NCI-H2029 (cell line): ENCODE measurements around the gene OGFOD3.
"Not testable (repeated sequence)": the region's sequence is repeated elsewhere in the genome, so short reads cannot be mapped to it uniquely, and the experiment has no call there.

ENCODE experiments used
- DNase-seq: peaks from one replicate; lab custom pipeline; 2025; lab: John Stamatoyannopoulos, UW

Gene OGFOD3

GRCh38 chr17:82386881-82387704 is 31.3 kb downstream of the OGFOD3 start:
- DNase-seq: no peak

- DNase-seq: no peak
Measured at GRCh38 chr17:82386255-82386831, 32.0 kb downstream of the OGFOD3 start.

DNA sequence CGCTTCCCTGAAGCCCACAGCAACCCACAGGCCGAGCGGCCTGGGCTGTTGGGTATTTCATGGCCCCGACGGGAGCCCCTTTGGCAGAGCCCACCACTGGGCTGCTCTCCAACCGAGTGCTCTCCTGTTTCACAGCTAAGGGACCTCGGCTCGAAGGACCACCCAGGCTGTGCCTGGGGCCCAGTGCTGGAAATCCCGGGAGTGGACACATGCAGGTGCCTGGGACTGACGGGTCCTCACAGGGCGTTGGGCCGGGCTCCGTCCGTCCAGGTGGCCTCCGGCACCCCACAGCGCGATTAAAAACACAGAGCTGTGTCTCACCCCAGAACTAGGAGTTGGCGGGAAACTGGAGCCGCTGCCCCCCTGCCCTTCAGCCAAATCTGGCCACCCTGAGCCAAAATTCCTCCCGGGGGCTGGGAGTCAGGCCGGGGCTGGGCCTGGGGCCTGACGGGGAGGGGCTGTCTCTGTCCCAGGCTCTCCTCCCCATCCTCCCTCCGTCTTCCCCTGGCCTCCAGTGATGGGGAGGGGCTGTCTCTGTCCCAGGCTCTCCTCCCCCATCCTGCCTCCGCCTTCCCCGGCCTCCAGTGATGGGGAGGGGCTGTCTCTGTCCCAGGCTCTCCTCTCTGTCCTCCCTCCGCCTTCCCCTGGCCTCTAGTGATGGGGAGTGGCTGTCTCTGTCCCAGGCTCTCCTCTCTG is 32.7 kb downstream of the OGFOD3 start:
- DNase-seq: no peak

- peak; percentile 57 for DNase-seq
Measured at GRCh38 chr17:82384730-82385481, 33.5 kb downstream of the OGFOD3 start.

- no peak for DNase-seq
Measured at GRCh38 chr17:82384051-82384729, 34.2 kb downstream of the OGFOD3 start.

- DNase-seq: no peak
Measured at GRCh38 chr17:82383411-82383810, 35.0 kb downstream of the OGFOD3 start.

GRCh38 chr17:82382933-82383255 is 35.5 kb downstream of the OGFOD3 start:
- DNase-seq: no peak

DNA sequence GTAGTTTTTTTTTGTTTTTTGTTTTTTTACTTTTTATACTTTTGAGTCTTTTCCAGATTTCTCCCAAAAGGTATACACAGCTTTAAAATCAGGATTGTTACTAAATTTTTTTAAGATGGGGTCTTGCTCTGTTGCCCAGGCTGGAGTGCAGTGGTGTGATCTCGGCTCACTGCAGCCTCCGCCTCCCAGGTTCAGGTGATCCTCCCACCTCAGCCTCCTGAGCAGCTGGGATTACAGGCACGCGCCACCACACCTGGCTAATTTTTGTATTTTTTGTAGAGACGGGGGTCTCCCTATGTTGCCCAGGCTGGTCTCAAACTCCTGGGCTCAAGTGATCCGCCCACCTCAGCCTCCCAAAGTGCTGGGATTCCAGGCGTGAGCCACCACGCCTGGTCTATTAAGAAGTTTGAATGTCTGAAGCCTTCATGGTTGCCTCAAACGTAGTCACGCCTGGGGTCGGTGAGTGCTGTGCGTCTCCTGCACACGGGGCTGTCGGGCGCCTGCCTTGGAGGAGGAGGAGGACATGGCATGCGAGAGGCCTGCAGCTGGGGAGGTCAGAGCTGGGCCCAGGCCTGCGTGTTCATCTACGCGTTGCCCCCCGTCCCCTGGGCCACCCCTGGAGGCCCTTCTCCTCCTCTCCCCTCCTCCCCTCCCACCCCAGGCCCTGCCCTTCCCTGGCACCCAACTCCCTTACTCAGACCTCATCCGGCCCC is 36.0 kb downstream of the OGFOD3 start:
- not testable (repeated sequence) for DNase-seq

GRCh38 chr17:82381703-82382009 is 36.7 kb downstream of the OGFOD3 start:
- DNase-seq: not testable (repeated sequence)

DNA sequence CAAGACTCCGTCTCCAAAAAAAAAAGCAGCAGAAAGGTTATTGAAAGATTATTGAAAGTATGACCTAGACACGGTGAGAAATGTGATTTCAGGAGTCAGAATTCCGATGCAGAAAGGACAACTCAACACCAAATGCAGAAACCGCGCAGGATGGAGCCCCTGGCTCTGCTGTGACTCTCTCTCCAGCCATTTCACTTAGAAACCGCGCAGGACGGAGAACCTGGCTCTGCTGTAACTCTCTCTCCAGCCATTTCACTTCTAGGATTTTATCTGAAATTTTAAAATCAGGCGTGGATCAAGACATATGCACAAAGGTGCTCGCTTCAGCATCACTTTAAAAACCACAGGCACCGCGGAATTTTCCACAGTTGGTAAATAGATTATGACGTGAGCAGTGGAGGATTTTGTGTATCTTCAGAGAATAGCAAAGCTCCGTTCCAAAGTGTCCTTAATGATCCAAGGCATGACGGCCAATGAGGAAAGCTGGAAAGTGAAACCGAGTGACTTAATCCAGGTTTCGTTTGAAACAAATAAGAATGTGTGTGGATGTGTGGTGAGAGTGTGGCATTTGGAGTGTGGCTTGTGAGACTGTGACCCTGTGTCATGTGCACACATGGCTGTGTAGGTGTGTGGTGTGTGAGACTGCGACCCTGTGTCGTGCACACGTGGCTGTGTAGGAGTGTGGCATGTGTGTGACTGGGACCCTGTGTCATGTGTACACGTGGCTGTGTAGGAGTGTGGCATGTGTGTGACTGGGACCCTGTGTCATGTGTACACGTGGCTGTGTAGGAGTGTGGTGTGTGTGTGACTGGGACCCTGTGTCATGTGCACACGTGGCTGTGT is 37.3 kb downstream of the OGFOD3 start:
- no peak for DNase-seq

DNA sequence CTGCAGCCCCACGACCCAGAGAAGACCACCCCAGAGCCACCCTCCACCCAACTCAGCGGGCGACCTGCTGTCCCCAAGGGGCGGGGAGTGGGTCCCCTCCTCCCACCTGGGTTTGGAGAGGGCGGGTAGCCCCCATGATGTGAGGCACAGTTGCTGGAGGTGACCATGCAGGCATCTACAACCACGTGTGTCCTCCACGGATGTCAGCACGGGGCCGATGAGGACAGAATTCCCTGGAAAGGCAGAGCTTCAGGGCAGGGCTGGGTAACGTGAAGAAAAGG is 39.7 kb downstream of the OGFOD3 start:
- no peak for DNase-seq

DNA sequence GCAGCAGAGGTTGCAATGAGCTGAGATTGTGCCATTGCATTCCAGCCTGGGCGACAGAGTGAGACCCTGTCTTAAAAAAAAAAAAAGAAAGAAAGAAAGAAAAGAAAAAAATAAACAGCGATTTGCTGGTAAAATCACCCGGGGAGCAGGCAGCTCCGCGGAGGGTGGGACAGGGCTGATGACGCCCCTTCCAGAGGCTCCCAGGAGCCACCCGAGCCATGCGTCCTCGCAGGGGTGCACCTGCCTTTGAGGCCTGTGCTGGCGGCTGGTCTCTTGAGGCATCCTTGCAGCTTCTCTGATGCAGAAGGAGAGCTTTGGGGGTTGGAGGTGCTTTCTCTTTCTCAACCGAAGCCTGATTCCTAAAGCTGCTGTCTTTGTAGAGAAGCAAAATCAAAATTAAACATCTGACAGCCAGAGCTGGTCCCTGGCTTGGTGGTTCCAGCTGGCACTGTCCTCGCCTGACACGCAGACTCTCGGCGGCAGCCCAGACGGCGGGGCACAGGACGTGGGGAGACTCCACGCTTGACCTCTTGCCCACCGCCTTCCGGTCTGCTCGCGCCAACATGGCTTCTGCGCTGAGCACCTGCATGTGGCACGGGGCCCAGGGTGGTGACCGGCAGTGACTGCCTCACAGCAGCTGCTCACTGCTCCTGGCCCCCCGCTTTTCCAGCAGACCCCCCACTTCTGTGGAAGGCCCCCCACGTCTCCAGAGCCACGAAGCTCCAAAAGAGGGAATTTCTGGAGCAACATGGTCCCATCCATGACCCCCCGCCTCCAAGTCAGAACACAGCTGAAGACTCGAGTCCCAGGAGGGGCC is 40.3 kb downstream of the OGFOD3 start:
- DNase-seq: no peak

DNA sequence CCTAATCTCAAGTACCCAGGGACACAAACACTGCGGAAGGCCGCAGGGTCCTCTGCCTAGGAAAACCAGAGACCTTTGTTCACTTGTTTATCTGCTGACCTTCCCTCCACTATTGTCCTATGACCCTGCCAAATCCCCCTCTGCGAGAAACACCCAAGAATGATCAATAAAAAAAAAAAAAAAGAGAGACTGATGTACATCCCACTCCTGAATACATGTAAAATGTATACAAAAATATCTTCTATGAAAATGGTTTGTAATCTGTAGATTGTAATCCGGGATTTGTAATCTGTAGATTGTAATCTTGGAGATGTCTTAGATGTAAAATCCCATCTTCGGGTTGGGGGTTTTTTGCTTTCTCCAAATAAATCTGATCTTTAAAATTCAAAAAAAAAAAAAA is 41.1 kb downstream of the OGFOD3 start:
- DNase-seq: not testable (repeated sequence)

DNA sequence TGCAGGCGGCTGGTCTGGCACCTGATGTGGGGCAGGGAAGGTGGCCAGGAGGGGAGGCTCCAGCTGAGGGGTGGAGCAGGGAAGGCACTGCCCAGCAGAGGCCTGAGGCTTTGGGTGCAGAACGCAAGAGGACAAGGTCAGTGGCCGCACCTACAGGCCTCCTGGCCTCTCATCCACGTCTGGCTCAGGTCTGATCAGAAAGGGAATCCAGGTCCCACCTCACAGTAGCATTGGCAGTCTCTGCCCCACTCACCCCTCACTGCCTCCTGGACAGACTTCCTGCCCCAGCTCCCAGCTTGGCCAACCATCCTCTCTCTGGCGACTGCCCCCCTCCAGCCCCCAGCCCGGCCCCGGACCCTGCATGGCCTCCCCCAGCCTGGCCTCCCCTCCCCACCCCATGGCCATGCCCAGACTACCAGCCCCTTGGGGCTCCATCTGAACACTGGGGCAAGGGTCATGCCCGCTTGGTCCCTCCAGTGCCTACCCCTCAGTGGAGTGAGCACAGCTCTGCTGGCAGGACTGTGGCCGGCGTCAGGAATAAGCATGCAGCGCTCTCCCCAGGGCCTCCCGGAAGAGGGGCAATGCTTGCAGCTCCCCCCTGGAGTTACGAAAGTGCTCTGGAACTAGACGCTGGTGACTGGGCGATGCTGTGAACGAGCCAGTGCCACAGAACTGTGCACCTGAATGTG is 42.2 kb downstream of the OGFOD3 start:
- DNase-seq: no peak

- DNase-seq: no peak
Measured at GRCh38 chr17:82375359-82376041, 42.9 kb downstream of the OGFOD3 start.

DNA sequence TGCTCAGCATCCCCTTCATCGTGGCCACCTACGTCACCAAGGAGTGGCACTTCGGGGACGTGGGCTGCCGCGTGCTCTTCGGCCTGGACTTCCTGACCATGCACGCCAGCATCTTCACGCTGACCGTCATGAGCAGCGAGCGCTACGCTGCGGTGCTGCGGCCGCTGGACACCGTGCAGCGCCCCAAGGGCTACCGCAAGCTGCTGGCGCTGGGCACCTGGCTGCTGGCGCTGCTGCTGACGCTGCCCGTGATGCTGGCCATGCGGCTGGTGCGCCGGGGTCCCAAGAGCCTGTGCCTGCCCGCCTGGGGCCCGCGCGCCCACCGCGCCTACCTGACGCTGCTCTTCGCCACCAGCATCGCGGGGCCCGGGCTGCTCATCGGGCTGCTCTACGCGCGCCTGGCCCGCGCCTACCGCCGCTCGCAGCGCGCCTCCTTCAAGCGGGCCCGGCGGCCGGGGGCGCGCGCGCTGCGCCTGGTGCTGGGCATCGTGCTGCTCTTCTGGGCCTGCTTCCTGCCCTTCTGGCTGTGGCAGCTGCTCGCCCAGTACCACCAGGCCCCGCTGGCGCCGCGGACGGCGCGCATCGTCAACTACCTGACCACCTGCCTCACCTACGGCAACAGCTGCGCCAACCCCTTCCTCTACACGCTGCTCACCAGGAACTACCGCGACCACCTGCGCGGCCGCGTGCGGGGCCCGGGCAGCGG is 43.6 kb downstream of the OGFOD3 start:
- no peak for DNase-seq

- DNase-seq: no peak
Measured at GRCh38 chr17:82373731-82374625, 44.4 kb downstream of the OGFOD3 start.
